Trophoblast cell (in vitro differentiated cells and primary cell): Measurements from ENCODE around the gene SMIM1.

Source experiments
- DNase-seq, 2 donors: peaks; one replicate each; pipeline ENCODE4 v3.0.0-alpha.2; 2016
- H2AFZ ChIP-seq: 2 replicates; pipeline ENCODE4 v1.6.1; 2013; ENCODE audit warnings: low read length, moderate library complexity, mild to moderate bottlenecking; ENCODE audit not compliant: insufficient read depth, poor library complexity
- H2AK5ac ChIP-seq: 2 replicates; pipeline ENCODE4 v1.6.1; 2013; ENCODE audit warnings: mild to moderate bottlenecking, low read length
- H2BK120ac ChIP-seq: 2 replicates; pipeline ENCODE4 v1.6.1; 2013; ENCODE audit warnings: low read length, mild to moderate bottlenecking, moderate library complexity; ENCODE audit not compliant: insufficient read depth, poor library complexity
- H2BK12ac ChIP-seq: 2 replicates; pipeline ENCODE4 v1.6.1; 2013; ENCODE audit warnings: mild to moderate bottlenecking, low read length, moderate library complexity
- H2BK5ac ChIP-seq: 2 replicates; pipeline ENCODE4 v1.6.1; 2013; ENCODE audit warnings: low read length, low read depth, moderate library complexity, mild to moderate bottlenecking; ENCODE audit not compliant: poor library complexity
- H3K14ac ChIP-seq: 2 replicates; pipeline ENCODE4 v1.6.1; 2013; ENCODE audit warnings: mild to moderate bottlenecking, low read length
- H3K18ac ChIP-seq: 2 replicates; pipeline ENCODE4 v1.6.1; 2013; ENCODE audit warnings: mild to moderate bottlenecking, low read length
- H3K23ac ChIP-seq: 2 replicates; pipeline ENCODE4 v1.6.1; 2013; ENCODE audit warnings: low read length
- H3K27ac ChIP-seq: 2 replicates; pipeline ENCODE4 v1.5.1; 2013; ENCODE audit warnings: low read depth, mild to moderate bottlenecking, inconsistent platforms, low read length, moderate library complexity
- H3K27me3 ChIP-seq: 2 replicates; pipeline ENCODE4 v1.6.1; 2013; ENCODE audit warnings: inconsistent platforms, mild to moderate bottlenecking, low read length, moderate library complexity; ENCODE audit not compliant: insufficient read depth
- H3K36me3 ChIP-seq, 2 experiments: 1 replicate in 1 of 2; 2 replicates in 1 of 2; pipeline ENCODE4 v1.6.1; 2013; ENCODE audit warnings: low read length in 2 of 2, mild to moderate bottlenecking in 2 of 2, moderate library complexity in 1 of 2; ENCODE audit not compliant: insufficient read depth in 2 of 2, control insufficient read depth in 1 of 2
- H3K4ac ChIP-seq: 2 replicates; pipeline ENCODE4 v1.6.1; 2013; ENCODE audit warnings: low read depth, mild to moderate bottlenecking, low read length, moderate library complexity
- H3K4me1 ChIP-seq, 2 experiments: 1 replicate in 1 of 2; 2 replicates in 1 of 2; pipeline ENCODE4 v1.6.1; 2013; ENCODE audit warnings: low read length in 2 of 2, mild to moderate bottlenecking in 2 of 2, moderate library complexity in 1 of 2; ENCODE audit not compliant: insufficient read depth in 2 of 2, control insufficient read depth in 1 of 2
- H3K4me2 ChIP-seq: 2 replicates; pipeline ENCODE4 v1.6.1; 2013; ENCODE audit warnings: inconsistent platforms, mild to moderate bottlenecking, low read length, moderate library complexity
- H3K4me3 ChIP-seq: 2 replicates; pipeline ENCODE4 v1.5.1; 2013; ENCODE audit warnings: mild to moderate bottlenecking, low read depth, low read length, inconsistent platforms
- H3K79me1 ChIP-seq: one replicate; pipeline ENCODE4 v1.6.1; 2013; ENCODE audit warnings: low read length
- H3K79me2 ChIP-seq: 2 replicates; pipeline ENCODE4 v1.6.1; 2013; ENCODE audit warnings: low read length, mild to moderate bottlenecking; ENCODE audit not compliant: control insufficient read depth, insufficient read depth, poor library complexity
- H3K9ac ChIP-seq: 2 replicates; pipeline ENCODE4 v1.6.1; 2013; ENCODE audit warnings: mild to moderate bottlenecking, low read length
- H3K9me3 ChIP-seq: 2 replicates; pipeline ENCODE4 v1.6.1; 2013; ENCODE audit warnings: low read depth, mild to moderate bottlenecking, control low read depth, inconsistent platforms, low read length; ENCODE audit not compliant: insufficient read depth
- H4K12ac ChIP-seq: 2 replicates; pipeline ENCODE4 v1.6.1; 2013; ENCODE audit warnings: low read depth, mild to moderate bottlenecking, low read length, moderate library complexity
- H4K8ac ChIP-seq: 2 replicates; pipeline ENCODE4 v1.6.1; 2013; ENCODE audit warnings: low read depth, mild to moderate bottlenecking, low read length, moderate library complexity
- H4K91ac ChIP-seq: one replicate; pipeline ENCODE4 v1.6.1; 2013; ENCODE audit warnings: low read depth, mild to moderate bottlenecking, low read length, moderate library complexity
- WGBS: extraction: QIAGEN DNeasy Blood & Tissue Kit; methylation state at CpG from one replicate; pipeline ENCODE4 v1.1.7; 2013; ENCODE audit warnings: missing lambda C conversion rate; ENCODE audit not compliant: insufficient read length, insufficient coverage; ENCODE audit errors: extremely low coverage; 5-methylcytosine and 5-hydroxymethylcytosine counted together

Gene SMIM1

DNA sequence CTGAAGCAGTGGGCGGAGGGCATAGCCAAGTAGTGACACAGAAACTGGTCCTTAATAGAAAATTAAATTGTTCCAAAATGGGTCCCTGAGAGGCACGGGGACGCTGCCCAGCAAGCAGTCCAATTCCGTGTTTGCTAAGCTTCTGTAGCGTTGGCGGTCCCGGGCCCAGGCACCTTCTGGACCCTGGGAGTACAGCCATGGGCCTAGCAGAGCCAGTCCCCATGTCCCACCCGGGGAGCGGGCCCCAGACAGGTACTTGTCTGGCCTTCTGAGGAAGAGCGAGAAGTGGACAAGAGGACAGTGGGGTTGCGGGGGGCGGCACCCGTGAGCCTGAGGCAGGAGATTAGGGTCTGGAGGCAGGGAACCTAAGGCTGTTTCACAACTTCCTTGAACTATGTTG is 31.8 kb upstream of the SMIM1 start:
- peaks cover 4% of the 10 kb centered on the region for H3K9me3 ChIP-seq
- H2BK5ac ChIP-seq = no peak overlapping the region
- no peak overlapping the region for H3K14ac ChIP-seq
- no peak overlapping the region for H3K4me2 ChIP-seq
- H4K91ac ChIP-seq = no peak overlapping the region
- no peak overlapping the region for H3K9ac ChIP-seq
- H3K4me1 ChIP-seq = no peaks in the 10 kb centered on the region
- H4K12ac ChIP-seq = no peak overlapping the region
- H3K79me1 ChIP-seq = no peaks in the 10 kb centered on the region
- no peak overlapping the region for H2BK120ac ChIP-seq
- DNase-seq = no peak
- H3K23ac ChIP-seq = no peak overlapping the region
- no peak overlapping the region for H3K27ac ChIP-seq
- no peak overlapping the region for H2BK12ac ChIP-seq
- no peak overlapping the region for H3K18ac ChIP-seq
- no peak overlapping the region for H2AK5ac ChIP-seq
- WGBS = no CpG with 5 or more reads among the region's 13 CpGs
- no peak overlapping the region for H2AFZ ChIP-seq
- H4K8ac ChIP-seq = no peak overlapping the region
- no peaks in the 10 kb centered on the region for H3K27me3 ChIP-seq
- H3K79me2 ChIP-seq = no peaks in the 10 kb centered on the region
- no peak overlapping the region for H3K4ac ChIP-seq
- peaks cover 43 to 49% of the 10 kb centered on the region in 2 experiments for H3K36me3 ChIP-seq
- H3K4me3 ChIP-seq = no peak overlapping the region

GRCh38 chr1:3741566-3742438 is 30.7 kb upstream of the SMIM1 start:
- no peak overlapping the region for H2BK5ac ChIP-seq
- peaks cover 38 to 42% of the 10 kb centered on the region in 2 experiments for H3K36me3 ChIP-seq
- no peak overlapping the region for H4K91ac ChIP-seq
- no peak overlapping the region for H2AFZ ChIP-seq
- no peaks in the 10 kb centered on the region for H3K79me1 ChIP-seq
- peaks cover under 1% of the 10 kb centered on the region for H3K79me2 ChIP-seq
- no peaks in the 10 kb centered on the region for H3K27me3 ChIP-seq
- H3K18ac ChIP-seq = no peak overlapping the region
- H2BK120ac ChIP-seq = no peak overlapping the region
- no peak overlapping the region for H3K4me2 ChIP-seq
- H2BK12ac ChIP-seq = no peak overlapping the region
- H4K8ac ChIP-seq = no peak overlapping the region
- peaks cover 4% of the 10 kb centered on the region for H3K9me3 ChIP-seq
- no peak overlapping the region for H2AK5ac ChIP-seq
- H3K4me3 ChIP-seq = no peak overlapping the region
- H3K23ac ChIP-seq = no peak overlapping the region
- no peak overlapping the region for H4K12ac ChIP-seq
- no peak for DNase-seq
- no peak overlapping the region for H3K27ac ChIP-seq
- H3K14ac ChIP-seq = no peak overlapping the region
- WGBS = no CpG with 5 or more reads among the region's 22 CpGs
- no peak overlapping the region for H3K9ac ChIP-seq
- H3K4ac ChIP-seq = no peak overlapping the region
- H3K4me1 ChIP-seq = peaks cover 3 to 8% of the 10 kb centered on the region in 2 experiments

DNA sequence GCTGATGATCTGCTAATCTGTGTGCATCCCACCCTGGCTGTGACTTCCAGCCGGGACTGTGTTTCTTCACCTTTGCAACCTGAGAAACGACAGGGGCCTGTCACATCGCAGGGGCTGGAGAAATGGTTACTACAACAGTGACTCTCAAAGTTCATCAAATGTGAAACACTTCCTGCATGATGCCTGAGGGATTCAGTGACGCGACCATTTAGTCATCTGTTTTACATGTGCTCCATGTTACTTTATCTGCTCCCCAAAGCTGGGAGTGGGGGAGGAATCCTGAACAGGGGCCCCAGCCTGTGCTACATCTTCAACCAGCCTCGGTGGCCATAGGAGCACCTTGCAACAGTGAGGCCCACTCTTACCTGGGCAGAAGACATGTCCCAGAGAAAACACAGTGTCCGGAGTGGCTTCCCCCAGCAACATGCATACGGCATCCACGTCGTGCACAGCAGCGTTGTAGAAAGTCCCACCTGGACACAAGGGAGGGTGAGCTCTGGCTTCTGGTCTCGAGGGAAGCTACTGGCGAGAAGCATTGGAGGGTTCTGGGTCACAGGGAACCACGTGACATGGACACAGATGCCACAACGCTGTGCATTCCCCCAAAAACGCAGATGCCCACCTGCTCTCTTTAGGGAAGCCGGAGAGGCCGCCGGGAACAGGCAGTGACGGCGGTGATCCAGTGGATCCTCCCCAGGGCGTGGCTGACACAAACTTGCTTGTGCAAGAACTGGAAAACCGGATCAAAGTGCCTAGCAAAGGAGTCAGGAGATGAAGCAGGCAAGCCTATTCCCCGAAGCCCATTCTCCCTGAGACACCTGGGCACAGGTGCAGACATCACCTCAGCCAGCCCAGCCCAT is 29.9 kb upstream of the SMIM1 start:
- no peak overlapping the region for H3K4me2 ChIP-seq
- H2BK12ac ChIP-seq = no peak overlapping the region
- no CpG with 5 or more reads among the region's 24 CpGs for WGBS
- peaks cover 3 to 9% of the 10 kb centered on the region in 2 experiments for H3K4me1 ChIP-seq
- H4K8ac ChIP-seq = no peak overlapping the region
- no peak for DNase-seq
- no peak overlapping the region for H2BK5ac ChIP-seq
- no peaks in the 10 kb centered on the region for H3K27me3 ChIP-seq
- H3K23ac ChIP-seq = no peak overlapping the region
- no peak overlapping the region for H3K18ac ChIP-seq
- no peak overlapping the region for H3K9ac ChIP-seq
- H3K79me1 ChIP-seq = no peaks in the 10 kb centered on the region
- H3K4me3 ChIP-seq = no peak overlapping the region
- peaks cover 3% of the 10 kb centered on the region for H3K79me2 ChIP-seq
- H2BK120ac ChIP-seq = no peak overlapping the region
- H2AFZ ChIP-seq = no peak overlapping the region
- no peak overlapping the region for H3K27ac ChIP-seq
- H3K14ac ChIP-seq = no peak overlapping the region
- no peak overlapping the region for H4K91ac ChIP-seq
- H4K12ac ChIP-seq = no peak overlapping the region
- H3K9me3 ChIP-seq = peaks cover 4% of the 10 kb centered on the region
- H3K4ac ChIP-seq = no peak overlapping the region
- H3K36me3 ChIP-seq = peaks cover 36 to 38% of the 10 kb centered on the region in 2 experiments
- no peak overlapping the region for H2AK5ac ChIP-seq

GRCh38 chr1:3743421-3743820 is 29.1 kb upstream of the SMIM1 start:
- no peak overlapping the region for H2BK5ac ChIP-seq
- H3K27me3 ChIP-seq = no peaks in the 10 kb centered on the region
- H3K4me2 ChIP-seq = no peak overlapping the region
- H4K12ac ChIP-seq = no peak overlapping the region
- H3K23ac ChIP-seq = no peak overlapping the region
- H3K79me2 ChIP-seq = peaks cover 3% of the 10 kb centered on the region
- H3K27ac ChIP-seq = no peak overlapping the region
- no peak overlapping the region for H3K4ac ChIP-seq
- no peak overlapping the region for H3K4me3 ChIP-seq
- H3K36me3 ChIP-seq = peaks cover 30 to 31% of the 10 kb centered on the region in 2 experiments
- H3K14ac ChIP-seq = no peak overlapping the region
- no peaks in the 10 kb centered on the region for H3K79me1 ChIP-seq
- H4K8ac ChIP-seq = no peak overlapping the region
- H2AK5ac ChIP-seq = no peak overlapping the region
- peaks cover 4% of the 10 kb centered on the region for H3K9me3 ChIP-seq
- DNase-seq = no peak
- peaks cover 3 to 9% of the 10 kb centered on the region in 2 experiments for H3K4me1 ChIP-seq
- H2BK12ac ChIP-seq = no peak overlapping the region
- H2AFZ ChIP-seq = no peak overlapping the region
- WGBS = no CpG with 5 or more reads among the region's 4 CpGs
- no peak overlapping the region for H3K18ac ChIP-seq
- H4K91ac ChIP-seq = no peak overlapping the region
- H3K9ac ChIP-seq = no peak overlapping the region
- no peak overlapping the region for H2BK120ac ChIP-seq
